HG02642 (cell line): ENCODE measurements around the gene STARD8.

Experiments used
- ATAC-seq: cut with Tn5 transposase; IDR thresholded peaks from one replicate; pipeline ENCODE4 v1.9.1; 2021; ENCODE audit warnings: mild to moderate bottlenecking; ENCODE audit not compliant: unreplicated experiment, poor library complexity

STARD8 gene

GRCh38 chrX:68658530-68658929 lies 11.1 kb downstream of the STARD8 start:
- no peak for ATAC-seq

GRCh38 chrX:68659385-68659784 lies 11.9 kb downstream of the STARD8 start:
- no peak for ATAC-seq

- ATAC-seq: no peak
These were observed 12.3 kb downstream of the STARD8 start for GRCh38 chrX:68659786-68660185.

GRCh38 chrX:68660746-68661145 lies 13.3 kb downstream of the STARD8 start:
- ATAC-seq: no peak

- no peak for ATAC-seq
These were observed 18.0 kb downstream of the STARD8 start for GRCh38 chrX:68665502-68665901.

GRCh38 chrX:68666580-68666979 lies 19.1 kb downstream of the STARD8 start:
- ATAC-seq: no peak

GRCh38 chrX:68669094-68669860 lies 21.8 kb downstream of the STARD8 start:
- ATAC-seq: no peak

GRCh38 chrX:68669871-68670270 lies 22.4 kb downstream of the STARD8 start:
- no peak for ATAC-seq

- ATAC-seq: no peak
These were observed 23.8 kb downstream of the STARD8 start for GRCh38 chrX:68671221-68671620.

- ATAC-seq: no peak
These were observed 25.3 kb downstream of the STARD8 start for GRCh38 chrX:68672581-68673318.

- no peak for ATAC-seq
These were observed 28.1 kb downstream of the STARD8 start for GRCh38 chrX:68675571-68675970.

GRCh38 chrX:68676335-68676734 lies 28.9 kb downstream of the STARD8 start:
- ATAC-seq: no peak

- ATAC-seq: no peak
These were observed 30.5 kb downstream of the STARD8 start for GRCh38 chrX:68677998-68678397.

GRCh38 chrX:68681443-68681941 lies 34.0 kb downstream of the STARD8 start:
- ATAC-seq: peak; percentile 53

GRCh38 chrX:68682790-68683189 lies 35.3 kb downstream of the STARD8 start:
- no peak for ATAC-seq

- ATAC-seq: no peak
These were observed 36.1 kb downstream of the STARD8 start for GRCh38 chrX:68683580-68683979.

GRCh38 chrX:68684291-68684918 lies 36.9 kb downstream of the STARD8 start:
- no peak for ATAC-seq

- no peak for ATAC-seq
These were observed 37.4 kb downstream of the STARD8 start for GRCh38 chrX:68684919-68685304.

GRCh38 chrX:68685685-68686084 lies 38.2 kb downstream of the STARD8 start:
- no peak for ATAC-seq

- ATAC-seq: no peak
These were observed 38.9 kb downstream of the STARD8 start for GRCh38 chrX:68686097-68686977.
